GM21526 (cell line): ENCODE data around the gene SLC25A26.
"Not testable (repeated sequence)": the region's sequence is repeated elsewhere in the genome, so short reads cannot be mapped to it uniquely, and the experiment has no call there.

ENCODE experiments used
- ATAC-seq: cut with Tn5 transposase; IDR thresholded peaks from one replicate; pipeline ENCODE4 v1.9.1; 2021; ENCODE audit warnings: moderate library complexity; ENCODE audit not compliant: unreplicated experiment, low FRiP score

The SLC25A26 gene

DNA sequence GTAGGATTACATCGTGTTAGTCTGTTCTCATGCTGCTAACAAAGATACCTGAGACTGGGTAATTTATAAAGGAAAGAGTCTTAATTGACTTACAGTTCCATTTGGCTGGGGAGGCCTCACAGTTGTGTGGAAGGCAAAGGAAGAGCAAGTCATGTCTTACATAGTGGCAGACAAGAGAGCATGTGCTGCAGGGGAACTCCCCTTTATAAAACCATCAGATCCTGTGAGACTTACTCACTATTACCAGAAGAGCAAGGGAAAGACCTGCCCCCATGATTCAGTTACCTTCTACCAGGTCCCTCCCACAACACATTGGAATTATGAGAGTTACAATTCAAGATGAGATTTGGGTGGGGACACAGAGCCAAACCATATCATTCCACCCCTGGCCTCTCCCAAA lies 3.4 kb downstream of the SLC25A26 start:
- no peak for ATAC-seq

DNA sequence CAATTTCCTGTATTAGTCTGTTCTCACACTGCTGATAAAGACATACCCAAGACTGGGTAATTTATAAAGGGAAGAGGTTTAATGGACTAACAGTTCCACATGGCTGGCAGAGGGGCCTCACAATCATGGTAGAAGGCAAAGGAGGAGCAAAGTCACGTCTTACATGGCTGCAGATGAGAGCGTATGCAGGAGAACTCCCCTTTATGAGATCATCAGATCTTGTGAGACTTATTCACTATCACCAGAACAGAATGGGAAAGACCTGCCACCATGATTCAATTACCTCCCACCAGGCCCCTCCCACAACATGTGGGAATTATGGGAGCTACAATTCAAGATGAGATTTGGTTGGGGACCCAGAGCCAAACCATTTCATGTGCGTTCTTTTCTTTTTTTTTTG lies 5.3 kb downstream of the SLC25A26 start:
- not testable (repeated sequence) for ATAC-seq

DNA sequence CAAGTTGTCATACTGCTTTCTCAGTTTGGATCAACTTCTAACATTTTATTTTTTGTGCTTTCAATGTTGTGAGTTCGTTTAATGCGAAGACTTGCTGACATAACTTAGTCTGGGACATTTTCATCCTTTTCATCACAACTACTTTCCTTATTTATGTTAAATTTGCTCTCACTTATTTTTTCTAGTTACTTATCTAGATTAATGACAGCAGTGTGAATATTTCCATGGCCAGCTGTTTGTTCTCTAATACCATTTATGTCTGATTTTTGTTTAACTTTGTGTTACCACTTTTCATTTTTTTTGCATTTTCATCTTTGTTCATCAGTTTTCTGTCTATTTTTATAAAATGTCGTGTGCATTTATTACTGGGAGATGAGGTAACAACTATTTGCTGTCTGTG lies 6.2 kb downstream of the SLC25A26 start:
- ATAC-seq = no peak

DNA sequence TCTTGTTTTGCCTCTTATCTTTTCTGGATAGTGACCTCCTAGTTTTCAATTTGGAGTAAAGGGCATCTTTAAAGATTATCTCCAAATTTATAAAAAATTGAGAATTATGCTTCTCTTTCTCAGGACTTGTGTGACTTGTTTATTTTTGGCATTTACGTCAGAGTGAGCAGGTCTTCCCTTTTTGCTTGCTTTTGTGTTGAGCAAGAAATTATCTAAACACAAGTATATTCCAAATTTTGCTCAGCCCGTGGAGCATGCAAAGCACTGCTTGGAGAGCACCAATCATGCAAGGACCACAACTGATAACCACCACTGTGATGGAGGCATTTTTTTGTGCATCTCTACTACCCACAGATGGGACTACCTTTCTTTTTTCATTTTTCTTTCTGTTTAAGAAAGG lies 7.1 kb downstream of the SLC25A26 start:
- ATAC-seq = no peak

DNA sequence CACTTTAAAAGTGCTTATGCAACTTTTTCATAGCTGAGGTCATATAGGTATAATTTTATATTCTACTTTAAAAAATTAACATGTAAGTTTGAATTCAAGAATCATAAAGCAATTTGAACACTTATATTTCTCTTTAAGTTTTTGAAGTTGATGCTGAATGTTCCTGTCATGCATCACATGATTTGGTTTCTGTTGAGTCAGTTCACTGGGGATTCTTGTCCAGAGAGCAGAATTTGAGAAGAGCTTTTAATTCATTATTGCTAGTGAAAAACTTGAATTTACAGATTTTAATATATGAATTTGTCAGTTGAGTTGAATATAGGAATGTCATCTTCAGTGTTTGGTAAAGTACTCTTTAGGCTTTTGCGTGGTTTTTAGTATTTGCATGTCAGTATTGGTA lies 7.9 kb downstream of the SLC25A26 start:
- no peak for ATAC-seq

DNA sequence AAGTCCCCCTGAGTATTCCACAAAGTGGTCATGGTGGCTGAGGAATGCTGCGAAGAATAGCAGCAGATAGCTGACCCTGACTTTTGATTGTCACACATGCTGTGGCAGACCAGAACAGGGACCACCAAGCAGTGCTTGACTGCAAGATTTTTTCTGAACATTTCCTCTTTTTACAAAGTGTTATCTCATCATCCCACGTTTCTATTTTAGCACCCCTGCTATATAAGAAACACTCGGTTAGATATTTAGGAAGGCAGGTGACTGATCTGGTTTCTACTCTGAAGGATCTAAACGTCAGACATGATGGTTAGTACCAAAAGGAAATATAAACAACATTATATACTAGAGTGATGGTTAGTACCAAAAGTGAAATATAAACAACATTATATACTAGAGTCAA lies 9.1 kb downstream of the SLC25A26 start:
- no peak for ATAC-seq

DNA sequence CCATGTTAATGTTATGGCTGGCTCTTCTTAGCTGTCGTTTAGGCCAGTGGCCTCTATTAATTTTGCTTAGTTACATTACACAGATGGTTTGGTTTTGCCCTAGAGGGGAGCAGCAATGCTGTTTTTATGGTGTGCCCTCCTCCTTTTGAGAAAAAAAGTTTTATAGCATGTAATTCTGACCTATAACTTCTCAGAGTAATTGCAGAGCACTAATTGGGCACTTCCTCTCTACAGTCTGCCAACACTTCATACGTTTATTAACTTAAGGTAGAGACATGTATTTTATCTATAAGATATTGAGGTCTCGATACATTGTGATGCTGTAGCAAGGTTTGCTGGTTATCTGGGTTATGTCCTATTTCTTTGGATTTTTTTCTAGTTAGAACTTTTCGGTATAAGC lies 12.2 kb downstream of the SLC25A26 start:
- no peak for ATAC-seq

DNA sequence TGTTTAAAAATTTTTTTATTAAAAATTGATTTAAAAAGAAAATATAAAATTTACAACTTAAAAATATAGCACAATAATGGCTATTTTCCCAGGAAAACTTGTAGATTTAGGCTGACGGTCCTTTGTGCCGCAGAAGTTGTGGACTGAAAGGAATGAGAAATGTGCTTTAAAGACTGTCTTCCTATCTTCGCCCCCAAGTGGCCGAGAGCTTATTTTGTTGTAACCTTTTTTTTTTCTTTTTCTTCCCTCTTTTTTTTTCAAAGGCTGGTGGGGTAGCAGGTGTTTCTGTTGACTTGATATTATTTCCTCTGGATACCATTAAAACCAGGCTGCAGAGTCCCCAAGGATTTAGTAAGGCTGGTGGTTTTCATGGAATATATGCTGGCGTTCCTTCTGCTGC lies 15.5 kb downstream of the SLC25A26 start:
- ATAC-seq = no peak

DNA sequence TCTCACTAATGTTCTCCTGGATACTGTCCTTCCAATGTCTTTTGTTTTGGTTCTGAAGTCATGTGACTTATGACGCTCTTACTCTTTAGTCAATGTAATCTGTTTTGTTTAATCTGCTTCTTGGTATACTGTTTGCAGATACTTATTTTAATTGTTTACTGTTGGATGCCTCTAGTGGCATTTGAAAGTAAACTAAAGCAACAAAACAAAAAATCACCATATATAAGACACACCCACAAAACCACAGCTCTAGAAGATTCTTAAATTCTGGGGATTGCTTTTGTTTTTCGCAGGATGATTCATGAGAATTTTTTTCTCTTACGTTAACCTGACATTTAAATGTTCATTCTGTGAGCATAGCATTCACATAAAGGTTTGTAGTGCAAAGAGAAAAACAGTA lies 16.8 kb downstream of the SLC25A26 start:
- no peak for ATAC-seq

DNA sequence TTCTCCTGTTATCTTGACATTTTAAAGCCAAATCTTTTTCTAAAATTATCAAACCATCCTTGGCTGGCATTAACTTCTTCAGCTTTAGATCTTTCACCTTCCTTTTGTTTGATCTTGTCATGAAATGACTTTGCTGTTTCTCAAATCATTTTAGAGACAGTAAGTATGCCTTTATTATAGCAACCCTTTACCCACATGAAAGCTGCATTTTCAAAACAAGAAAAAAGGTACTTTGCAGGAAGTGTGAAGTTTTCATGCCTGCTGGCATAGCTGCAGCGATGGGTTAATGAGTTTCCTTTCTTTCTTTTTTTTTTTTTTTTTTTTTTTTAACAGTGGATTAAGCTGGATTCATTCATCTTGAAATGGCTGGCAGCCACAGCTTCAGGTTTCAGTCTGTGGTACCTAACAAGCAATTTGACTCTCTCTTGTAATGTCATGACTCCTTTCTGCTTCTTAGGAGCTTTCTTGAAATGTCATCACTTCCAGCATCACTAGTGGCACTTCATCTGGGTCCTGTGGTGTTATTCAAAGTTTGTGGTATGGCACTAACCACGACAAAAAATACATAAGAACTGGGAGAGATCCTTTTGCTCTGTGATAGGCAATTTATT lies 18.8 kb downstream of the SLC25A26 start:
- no peak for ATAC-seq

DNA sequence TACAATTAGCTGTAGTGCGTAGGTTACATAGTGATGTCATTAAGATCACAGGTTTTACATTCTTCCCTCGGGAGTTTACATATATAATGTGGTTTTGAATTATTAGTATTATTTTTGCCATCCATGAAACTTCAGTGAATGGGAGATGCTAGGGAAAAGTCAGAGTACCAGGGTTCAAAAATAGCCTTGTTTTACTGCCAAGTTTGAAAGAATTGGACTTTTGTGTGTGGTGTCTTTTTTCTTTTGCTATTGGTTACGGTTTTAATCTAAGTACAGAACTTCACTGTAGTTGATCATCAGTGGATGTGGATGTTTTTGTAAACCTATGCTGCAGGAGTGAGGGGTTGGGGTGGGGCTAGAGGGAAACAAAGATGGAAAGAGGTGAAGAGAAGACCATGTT lies 20.7 kb downstream of the SLC25A26 start:
- ATAC-seq = no peak

DNA sequence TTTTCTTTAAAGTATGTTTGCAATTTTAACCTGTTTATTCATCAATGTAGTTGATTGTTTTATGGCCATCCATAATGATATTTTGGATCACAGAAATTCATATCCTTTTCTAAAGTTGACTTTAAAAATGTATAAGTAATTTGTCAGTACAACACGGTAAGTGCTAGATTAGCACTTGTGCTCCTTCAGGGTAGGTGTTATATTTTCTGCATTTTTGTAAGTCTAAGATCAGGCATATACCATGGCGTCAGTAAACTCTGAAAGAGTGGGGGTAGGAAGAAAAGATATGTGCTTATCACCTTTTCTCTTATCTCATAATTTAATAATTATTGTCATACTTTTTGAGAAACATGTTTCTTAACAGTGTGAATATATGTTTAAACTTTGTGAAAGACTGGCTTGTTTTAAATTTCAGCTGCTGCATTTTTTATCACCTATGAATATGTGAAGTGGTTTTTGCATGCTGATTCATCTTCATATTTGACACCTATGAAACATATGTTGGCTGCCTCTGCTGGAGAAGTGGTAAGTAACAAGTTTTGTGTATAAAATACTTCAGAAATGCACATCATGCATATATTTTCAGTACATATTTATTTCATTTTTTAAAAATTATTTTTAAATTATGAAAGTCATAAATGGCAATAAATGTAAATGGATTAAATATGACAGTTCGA lies 22.1 kb downstream of the SLC25A26 start:
- no peak for ATAC-seq

DNA sequence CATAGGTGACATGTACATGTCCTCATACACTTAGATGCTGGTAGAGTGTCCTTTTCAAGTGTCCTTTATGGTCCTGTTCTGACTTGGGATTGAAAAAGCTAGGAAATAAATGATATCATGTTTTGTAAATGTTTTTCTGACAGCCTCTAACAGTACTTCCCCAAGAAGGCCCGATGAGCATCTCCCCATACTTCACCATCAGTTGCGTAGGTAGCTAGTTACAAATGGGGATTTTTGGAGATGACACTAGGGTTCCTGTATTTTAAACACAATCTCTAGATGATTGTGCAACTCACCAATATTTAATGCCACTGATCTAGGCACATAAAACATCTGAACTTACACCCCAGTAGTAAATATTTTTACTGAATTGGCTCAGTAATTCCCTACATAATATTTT lies 27.8 kb downstream of the SLC25A26 start:
- ATAC-seq = no peak

DNA sequence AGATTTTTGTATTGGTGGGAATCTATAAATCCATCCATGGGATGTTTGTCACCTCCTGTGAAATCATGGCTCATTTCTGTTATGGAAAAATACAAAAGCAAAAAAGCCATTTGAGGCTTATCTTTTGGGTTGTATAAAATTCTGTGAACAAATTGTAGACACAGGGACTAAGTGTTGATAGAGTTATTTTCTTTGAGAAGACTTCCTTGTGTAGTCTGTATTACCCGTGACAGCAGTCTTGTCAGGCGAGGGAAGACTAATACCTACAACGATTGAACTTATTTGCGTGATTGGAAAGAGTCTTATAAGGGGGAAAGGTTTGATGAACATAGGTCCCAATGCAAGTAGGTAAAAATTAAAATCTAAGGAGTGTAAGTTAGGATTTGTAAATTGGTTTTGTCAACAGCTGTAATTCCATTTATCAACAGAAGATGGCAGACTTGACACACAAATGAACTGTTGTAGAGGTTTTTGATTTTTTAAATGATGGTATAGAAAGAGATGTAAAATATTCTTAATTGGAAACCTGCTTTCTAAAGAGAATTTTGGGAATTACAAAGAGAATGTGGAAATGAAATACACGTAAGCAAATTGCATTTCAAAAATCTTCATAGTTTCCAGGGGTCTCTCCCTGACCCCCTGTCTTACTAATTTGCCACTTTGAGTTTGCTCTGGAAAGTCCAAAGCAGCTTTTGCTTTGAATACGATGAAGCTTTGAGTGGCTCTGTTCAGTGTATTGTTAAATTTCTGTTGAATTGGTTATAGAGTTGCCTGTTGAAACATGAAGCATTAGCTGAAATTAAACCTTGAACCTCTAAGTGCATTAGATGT lies 33.2 kb downstream of the SLC25A26 start:
- ATAC-seq = no peak

DNA sequence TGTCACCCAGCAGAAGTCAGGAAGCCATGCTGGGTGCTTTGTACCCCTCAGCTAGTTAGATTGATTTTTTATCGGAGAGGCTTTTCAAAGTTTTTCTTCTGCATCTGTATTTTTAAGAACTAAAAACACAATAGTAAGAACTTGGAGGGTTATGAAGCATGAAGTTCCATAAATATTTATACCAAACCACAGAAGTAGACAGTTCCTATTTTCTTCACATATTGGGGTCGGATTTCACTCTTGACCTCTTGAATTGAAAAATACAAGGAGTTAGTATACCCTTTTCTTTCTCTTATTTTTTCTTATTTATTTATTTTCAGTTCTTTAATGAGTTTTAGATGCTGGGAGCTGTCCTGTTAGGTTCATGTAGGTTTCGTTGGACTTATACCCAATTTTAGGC lies 35.1 kb downstream of the SLC25A26 start:
- no peak for ATAC-seq

DNA sequence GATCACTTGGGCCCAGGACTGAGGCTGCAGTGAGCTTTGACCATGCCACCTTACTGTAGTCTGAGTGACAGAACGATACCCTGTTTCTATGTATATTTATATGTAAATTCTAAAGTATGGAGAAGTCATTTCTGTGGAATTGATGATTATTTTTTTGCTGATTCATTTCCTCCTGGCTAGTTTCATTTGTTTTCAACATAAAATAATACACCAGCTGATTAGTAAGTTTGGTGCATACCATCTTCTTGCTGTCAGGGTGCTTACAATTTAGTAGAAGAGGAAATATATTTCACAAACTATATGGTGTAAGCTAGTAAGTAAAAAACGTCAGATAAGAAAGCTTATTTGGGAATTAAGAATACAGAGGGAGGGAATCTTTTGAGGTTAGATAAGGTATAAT lies 36.0 kb downstream of the SLC25A26 start:
- ATAC-seq = no peak

DNA sequence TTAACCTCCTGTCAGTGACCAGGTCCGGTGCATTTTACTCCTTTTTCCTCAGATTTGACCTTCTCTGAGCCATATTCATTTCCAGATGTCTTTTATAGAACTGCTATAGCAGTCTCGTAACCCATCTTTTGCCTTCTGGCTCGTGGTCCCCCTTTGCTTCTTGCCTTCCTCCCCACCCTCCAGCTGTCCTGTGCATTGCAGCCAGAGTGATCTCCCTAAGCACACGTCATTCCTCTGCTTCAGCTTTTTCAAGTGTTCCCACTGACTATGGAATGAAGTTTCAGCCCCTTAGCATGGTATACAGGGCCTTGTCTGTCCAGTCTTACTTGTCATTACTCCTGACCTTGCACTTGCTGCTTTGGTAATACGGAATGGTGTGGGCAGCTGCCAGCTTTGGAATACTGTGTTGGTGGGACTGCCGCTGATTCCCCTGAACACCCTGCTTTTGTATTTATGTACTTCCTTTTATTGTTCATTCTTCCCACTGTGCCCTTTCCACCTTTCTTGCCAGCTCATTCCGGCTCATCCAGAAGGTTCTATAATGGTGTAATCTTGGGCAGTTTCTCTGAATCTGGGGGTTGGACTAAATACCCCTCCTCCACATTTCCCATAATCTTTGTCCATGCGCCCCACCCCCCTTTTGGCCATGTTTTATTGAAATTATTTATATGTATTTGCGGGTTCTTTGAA lies 38.9 kb downstream of the SLC25A26 start:
- ATAC-seq = no peak

DNA sequence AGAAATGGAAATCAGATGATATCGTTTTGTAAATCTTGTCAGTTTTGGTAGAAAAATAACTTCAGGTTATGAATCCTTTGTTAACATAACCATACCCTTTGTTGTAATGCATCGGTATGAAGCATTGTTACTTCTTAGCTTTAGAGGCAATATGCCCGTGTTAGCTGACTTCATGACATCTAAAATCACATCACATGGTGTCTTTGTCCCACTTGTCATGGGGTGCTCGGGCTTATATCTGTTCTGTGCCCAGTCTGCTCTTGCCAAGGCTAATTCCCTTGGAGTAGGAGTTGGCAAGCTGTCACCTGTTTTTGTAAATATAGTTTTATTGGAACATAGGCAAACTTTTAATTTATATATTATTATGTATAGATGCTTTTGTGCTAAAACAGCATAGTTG lies 39.6 kb downstream of the SLC25A26 start:
- no peak for ATAC-seq

DNA sequence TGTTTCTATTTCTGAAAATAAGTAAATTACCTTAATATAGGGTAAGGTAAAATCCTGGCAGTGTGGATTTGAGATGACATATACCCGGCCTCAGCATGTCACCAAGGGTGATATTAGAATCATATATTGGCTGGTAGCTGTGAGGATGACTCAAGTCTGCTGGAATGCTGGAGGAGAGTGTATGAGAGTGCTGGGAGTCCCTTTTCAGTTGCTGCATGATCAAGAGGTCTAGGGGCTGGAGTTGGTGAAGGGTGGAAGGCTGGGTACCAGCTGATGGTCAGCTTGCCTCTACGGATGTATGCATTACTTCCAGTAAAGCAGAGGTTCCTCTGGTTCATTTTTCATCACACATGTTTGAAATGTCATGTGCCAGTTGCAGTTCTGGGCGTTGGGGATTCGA lies 40.6 kb downstream of the SLC25A26 start:
- no peak for ATAC-seq

DNA sequence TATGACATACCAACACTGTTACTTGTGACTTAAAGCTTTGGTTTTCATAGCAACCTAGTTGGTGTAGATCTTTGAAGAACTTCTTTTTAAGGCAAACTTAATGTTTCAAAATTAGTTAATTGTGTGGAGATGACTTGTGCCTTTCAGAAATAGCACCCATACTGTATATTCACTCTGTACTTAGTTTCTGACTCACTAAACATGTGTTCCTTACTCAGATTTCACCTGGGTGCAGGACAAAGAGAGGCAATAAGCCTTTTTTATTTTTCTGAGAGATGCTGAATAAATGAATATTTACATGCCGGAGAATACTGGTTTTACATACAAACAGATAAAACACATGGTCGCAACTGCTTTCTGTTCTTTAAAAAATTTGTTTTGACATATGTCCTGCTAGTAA lies 44.8 kb downstream of the SLC25A26 start:
- no peak for ATAC-seq

DNA sequence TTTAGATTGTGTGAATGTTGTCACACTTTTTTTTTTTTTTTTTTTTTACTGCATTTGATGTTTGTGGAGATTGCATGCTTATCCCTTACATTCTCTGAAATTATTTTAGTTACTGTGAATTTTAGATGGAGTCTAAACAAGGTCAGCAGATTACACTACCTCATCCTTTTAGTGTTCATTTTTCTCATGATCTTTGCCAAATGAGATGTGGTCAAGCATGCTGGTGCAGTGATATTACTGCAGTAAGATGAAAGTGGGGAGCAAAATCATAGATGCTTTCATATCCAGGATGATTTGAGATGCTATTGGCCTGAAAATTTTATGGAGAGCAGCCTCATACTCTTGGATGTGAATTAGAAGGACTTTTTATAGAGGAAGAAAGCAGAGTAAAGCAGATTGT lies 45.8 kb downstream of the SLC25A26 start:
- no peak for ATAC-seq
